Stimulated activated CD8-positive, alpha-beta memory T cell treated with anti-CD3 and anti-CD28 coated beads, Interleukin-2, amount 100 ng/mL, for 48 hours (primary cell): Measurements from ENCODE around the gene GTF2H2C_2.
"Not testable (repeated sequence)": the region's sequence is repeated elsewhere in the genome, so short reads cannot be mapped to it uniquely, and the experiment has no call there.

Experiments used
- DNase-seq, 2 donors: peaks; one replicate each; pipeline ENCODE4 v3.0.0-alpha.2; 2020; ENCODE audit warnings: low read depth in 2 of 2

Gene GTF2H2C_2

GRCh38 chr5:70415117-70415516, at the start of gene GTF2H2C_2:
Gene GTF2H2C_2, plus strand, starts transcription at chr5:70415368.
- DNase-seq: not testable (repeated sequence)

GRCh38 chr5:70400984-70401686, 14.0 kb upstream of the GTF2H2C_2 start:
- DNase-seq: peak in 1 of 2 donors; percentile 43

- DNase-seq: not testable (repeated sequence)
Measured at GRCh38 chr5:70421322-70421721, 6.2 kb downstream of the GTF2H2C_2 start.

GRCh38 chr5:70423215-70423614, 8.0 kb downstream of the GTF2H2C_2 start:
- not testable (repeated sequence) for DNase-seq

GRCh38 chr5:70438518-70438917, 23.4 kb downstream of the GTF2H2C_2 start:
- not testable (repeated sequence) for DNase-seq

DNA sequence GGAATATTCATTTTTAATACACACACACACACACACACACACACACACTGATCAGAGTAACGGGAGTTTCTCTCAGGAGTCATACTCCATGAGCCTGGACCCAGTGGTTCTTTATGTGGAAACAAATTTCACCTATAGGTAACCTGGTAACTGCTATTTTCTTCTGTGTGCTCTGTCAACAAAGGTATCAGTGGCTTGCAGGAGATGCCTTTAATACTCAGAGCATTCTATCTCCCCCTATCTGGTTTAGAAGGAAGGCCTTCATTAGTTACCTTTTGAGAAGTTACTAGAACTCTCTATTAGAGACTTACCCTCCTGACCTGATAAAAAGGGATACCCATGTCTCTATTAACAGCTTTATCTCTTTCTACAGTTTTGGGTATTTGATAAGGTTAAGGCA, 34.4 kb downstream of the GTF2H2C_2 start:
- DNase-seq: not testable (repeated sequence)

GRCh38 chr5:70451249-70451984, 36.2 kb downstream of the GTF2H2C_2 start:
- DNase-seq: not testable (repeated sequence)

- DNase-seq: not testable (repeated sequence)
Measured at GRCh38 chr5:70457093-70457492, 41.9 kb downstream of the GTF2H2C_2 start.

DNA sequence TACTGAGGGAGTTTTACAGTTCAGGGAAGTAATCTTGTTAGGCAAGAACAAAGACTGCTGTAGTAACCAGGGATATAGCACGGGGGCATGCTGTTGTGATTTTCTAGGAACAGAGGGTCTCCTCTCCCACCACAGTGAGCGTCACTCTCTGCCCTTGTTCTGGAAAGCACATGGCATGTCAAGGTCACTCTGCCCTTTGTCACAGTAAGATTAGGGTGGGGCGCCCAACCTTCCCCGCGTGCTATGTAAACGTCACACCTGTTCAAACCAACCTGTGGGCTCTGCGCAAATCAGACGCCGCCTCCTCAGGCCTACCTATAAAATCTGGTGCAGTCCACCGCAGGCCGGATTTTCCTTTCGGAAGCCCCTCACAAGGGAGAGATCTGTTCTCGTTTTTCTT, 44.0 kb downstream of the GTF2H2C_2 start:
- DNase-seq: not testable (repeated sequence)

GRCh38 chr5:70461984-70462383, 46.8 kb downstream of the GTF2H2C_2 start:
- not testable (repeated sequence) for DNase-seq

DNA sequence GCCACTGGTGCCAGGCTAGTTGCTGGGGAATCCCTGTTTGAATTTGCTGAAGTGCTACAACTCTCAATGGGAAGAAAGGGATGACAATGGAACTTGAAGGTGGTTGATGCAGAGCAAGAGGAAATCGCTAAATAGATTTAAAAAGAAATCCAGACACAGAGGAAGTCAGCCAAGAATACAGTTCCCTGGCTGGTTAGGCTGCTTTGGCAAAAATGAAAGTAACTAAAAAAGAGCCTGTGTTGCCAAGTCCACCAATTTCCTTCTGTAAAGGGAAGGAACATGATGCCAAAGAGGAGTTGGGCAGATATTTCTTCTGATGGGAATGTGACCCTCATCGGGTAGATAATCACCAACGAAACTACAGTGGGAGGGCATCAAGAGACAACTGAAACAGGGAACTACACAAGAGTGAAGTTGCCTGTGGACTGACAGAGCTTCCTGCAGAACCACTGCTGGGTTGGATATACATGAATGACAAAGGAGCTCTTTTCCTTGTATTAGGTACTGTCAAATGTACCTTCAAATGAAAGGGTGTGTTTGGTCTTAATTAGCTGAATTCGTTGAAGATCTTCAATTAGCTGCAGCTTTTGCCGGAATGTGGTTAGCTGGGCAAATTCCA, 49.0 kb downstream of the GTF2H2C_2 start:
- DNase-seq: not testable (repeated sequence)

DNA sequence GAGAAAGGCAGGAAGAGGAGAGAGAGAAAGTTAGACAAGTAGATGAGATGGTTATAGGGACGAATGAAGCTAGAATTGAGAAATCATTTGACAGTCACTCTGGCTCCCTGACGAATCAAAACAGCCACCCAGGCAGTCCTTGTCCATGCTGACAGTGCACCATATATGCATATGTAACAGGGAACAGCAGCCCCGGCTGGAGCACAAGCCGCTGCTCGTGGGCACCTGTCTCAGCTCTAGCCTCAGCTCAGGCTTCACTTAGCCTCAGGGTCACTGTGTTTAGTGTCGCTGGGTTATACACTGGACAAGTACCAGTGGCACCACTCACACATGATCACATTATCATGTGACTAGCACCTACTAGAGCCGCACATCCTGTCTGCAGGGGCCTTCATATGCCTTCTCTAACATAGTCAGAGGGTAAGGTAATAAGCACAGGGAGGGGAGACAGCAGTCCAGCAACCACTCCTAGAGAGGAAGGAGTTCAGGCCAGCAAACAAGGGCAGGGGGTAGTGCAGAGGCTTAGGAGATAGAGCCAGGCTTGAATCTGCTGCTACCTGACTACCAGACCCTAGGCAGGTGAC, 54.9 kb downstream of the GTF2H2C_2 start:
- DNase-seq: not testable (repeated sequence)
